ENCODE results near the gene MKLN1.

- TF ChIP-seq CTCF (IDR thresholded peaks at IDR 0.05; ENCODE audit: poor library complexity) (peak; percentile 85), EZH2phosphoT487 (IDR thresholded peaks at IDR 0.05; ENCODE audit: low read depth, severe bottlenecking, unreplicated experiment) (no peak), EZH2 (IDR thresholded peaks at IDR 0.05; ENCODE audit: borderline replicate concordance) (no peak)
These were observed 180.1 kb downstream of the MKLN1 start for GRCh38 chr7:131507592-131508331.
